ENCODE measurements around the gene CD14.

DNA sequence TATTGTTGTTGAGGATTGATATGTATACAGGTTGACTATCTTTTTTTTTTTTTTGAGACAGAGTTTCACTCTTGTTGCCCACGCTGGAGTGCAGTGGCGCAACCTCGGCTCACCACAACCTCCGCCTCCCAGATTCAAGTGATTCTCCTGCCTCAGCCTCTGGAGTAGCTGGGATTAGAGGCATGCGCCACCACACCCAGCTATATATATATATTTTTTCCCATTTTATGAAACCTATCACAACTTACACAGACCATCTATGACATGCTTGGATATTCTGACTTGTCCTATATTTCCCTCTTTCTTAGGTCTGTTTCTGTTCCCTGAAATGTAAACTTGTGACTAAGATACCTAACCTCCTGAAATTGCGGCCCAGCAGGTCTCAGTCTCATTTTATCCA is 5.0 kb downstream of the CD14 start:
- TF ChIP-seq, protein P1, sequence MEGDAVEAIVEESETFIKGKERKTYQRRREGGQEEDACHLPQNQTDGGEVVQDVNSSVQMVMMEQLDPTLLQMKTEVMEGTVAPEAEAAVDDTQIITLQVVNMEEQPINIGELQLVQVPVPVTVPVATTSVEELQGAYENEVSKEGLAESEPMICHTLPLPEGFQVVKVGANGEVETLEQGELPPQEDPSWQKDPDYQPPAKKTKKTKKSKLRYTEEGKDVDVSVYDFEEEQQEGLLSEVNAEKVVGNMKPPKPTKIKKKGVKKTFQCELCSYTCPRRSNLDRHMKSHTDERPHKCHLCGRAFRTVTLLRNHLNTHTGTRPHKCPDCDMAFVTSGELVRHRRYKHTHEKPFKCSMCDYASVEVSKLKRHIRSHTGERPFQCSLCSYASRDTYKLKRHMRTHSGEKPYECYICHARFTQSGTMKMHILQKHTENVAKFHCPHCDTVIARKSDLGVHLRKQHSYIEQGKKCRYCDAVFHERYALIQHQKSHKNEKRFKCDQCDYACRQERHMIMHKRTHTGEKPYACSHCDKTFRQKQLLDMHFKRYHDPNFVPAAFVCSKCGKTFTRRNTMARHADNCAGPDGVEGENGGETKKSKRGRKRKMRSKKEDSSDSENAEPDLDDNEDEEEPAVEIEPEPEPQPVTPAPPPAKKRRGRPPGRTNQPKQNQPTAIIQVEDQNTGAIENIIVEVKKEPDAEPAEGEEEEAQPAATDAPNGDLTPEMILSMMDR (conservative IDR thresholded peaks at IDR 0.05; ENCODE audit: low read depth, low read length), result no peak
- no peak for TF ChIP-seq EZH2 (IDR thresholded peaks at IDR 0.05; ENCODE audit: borderline replicate concordance, low read depth, low read length, poor library complexity, severe bottlenecking)
